Endothelial cell of umbilical vein (primary cell): Measurements from ENCODE around the gene KIF22.

Experiments
- CTCF ChIP-seq, 2 donors: IDR thresholded peaks; 1 replicate in 1 of 2; 2 replicates in 1 of 2; pipeline ENCODE4 v1.5.1; 2011; ENCODE audit warnings: low read length in 2 of 2, mild to moderate bottlenecking in 2 of 2, moderate library complexity in 2 of 2, control low read depth in 1 of 2, inconsistent platforms in 1 of 2, low read depth in 1 of 2; ENCODE audit not compliant: insufficient read depth in 1 of 2; ENCODE audit errors: extremely low read depth in 1 of 2
- EZH2 ChIP-seq: IDR thresholded peaks from 2 replicates; pipeline ENCODE4 v1.6.1; 2012; ENCODE audit warnings: borderline replicate concordance, low read depth, mild to moderate bottlenecking, moderate library complexity, low read length, inconsistent platforms; ENCODE audit not compliant: severe bottlenecking
- FOS ChIP-seq: IDR thresholded peaks from 2 replicates; pipeline ENCODE4 v1.6.1; 2011; ENCODE audit warnings: mild to moderate bottlenecking, low read length, moderate library complexity, borderline replicate concordance; ENCODE audit not compliant: insufficient read depth
- GATA2 ChIP-seq: IDR thresholded peaks from 2 replicates; pipeline ENCODE4 v1.7.0; 2011; ENCODE audit warnings: low read depth, mild to moderate bottlenecking, moderate library complexity, mixed read lengths, low read length; ENCODE audit not compliant: insufficient read length, insufficient read depth
- MAX ChIP-seq: IDR thresholded peaks from 2 replicates; pipeline ENCODE4 v1.6.1; 2011; ENCODE audit not compliant: insufficient read depth, insufficient read length
- POLR2A ChIP-seq: IDR thresholded peaks from 2 replicates; pipeline ENCODE4 v1.6.1; 2012; ENCODE audit warnings: low read depth, mild to moderate bottlenecking, control low read depth, low read length
- POLR2AphosphoS5 ChIP-seq: IDR thresholded peaks from 2 replicates; pipeline ENCODE4 v1.6.1; 2012; ENCODE audit warnings: low read depth, mild to moderate bottlenecking, control low read depth, low read length, moderate library complexity; ENCODE audit not compliant: insufficient read depth

- TF ChIP-seq CTCF (IDR thresholded peaks at IDR 0.05; ENCODE audit: extremely low read depth in 1 of 2, insufficient read depth in 1 of 2, low read depth in 1 of 2, low read length in 2 of 2) (no peak), POLR2A (no peak), POLR2AphosphoS5 (no peak), FOS (no peak), MAX (no peak), GATA2 (no peak), EZH2 (no peak)
These were observed 42.4 kb upstream of the KIF22 start for GRCh38 chr16:29747947-29748759.
